ENCODE measurements around the gene CYSRT1. TPM values are rescaled to one million over a fixed set of nuclear protein-coding genes. Genes with fewer than 3 reads are reported as not detected.

The CYSRT1 gene
- total and polyA plus RNA-seq, 2 donors (not counting 1 experiment from before 2014, with no cell fraction given): 0.19 to 0.66 TPM

DNA sequence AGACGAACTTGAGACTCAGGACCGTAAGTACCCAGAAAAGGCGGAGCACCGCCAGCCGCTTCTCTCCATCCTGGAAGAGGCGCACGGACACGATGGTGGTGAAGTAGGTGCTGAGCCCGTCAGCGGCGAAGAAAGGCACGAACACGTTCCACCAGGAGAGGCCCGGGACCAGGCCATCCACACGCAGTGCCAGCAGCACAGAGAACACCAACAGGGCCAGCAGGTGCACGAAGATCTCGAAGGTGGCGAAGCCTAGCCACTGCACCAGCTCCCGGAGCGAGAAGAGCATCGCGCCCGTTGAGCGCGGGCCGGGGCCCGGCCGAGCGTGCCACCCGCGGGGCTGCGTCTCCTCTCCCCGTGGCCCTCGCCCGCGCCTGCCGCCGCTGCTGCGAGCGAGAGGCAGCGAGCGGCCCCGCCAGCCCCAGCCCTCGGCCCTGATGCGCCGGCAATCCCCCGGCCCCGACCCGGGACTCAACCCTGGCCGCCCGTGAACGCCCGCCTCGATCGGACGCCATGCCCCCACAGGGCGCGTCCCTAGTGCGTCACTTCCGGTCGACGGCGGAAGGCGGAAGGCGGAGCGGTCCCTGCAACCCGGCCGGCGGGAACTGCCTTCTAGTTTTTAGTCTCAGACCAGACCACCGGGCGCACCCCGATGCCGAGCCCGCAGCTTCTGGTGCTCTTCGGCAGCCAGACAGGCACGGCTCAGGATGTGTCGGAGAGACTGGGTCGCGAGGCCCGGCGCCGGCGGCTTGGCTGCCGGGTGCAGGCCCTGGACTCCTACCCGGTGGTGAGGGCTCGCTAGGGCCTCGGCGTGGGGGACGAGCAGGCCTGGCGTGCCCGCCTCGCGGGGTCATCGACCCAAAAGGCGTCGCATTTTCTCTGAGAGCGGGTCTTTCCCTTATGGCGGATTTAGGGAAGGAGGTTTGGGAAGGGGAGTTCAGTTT lies 19.6 kb upstream of the CYSRT1 start, which contains the start of the genes NDOR1 and TMEM203:
Gene NDOR1, plus strand, starts transcription at position 575 of the 944 bp plus-strand sequence. Its CDS starts 78 bp downstream, at position 653.
Gene TMEM203, minus strand, starts transcription at position 523 of the 944 bp plus-strand sequence. Its CDS starts 234 bp downstream, at position 289.
- H3K36me3 ChIP-seq (ENCODE audit: control insufficient read depth, insufficient read depth, low read length): no peaks in the 10 kb centered on the region
- peak; percentile 78 for DNase-seq (ENCODE audit: low read depth in 2 of 2)
- peak within 1 kb of the TSS; percentile 92 to 99 (median 97) for H3K4me3 ChIP-seq (replicated peaks in 1 of 4; ENCODE audit: control extremely low read depth in 1 of 4, insufficient read depth in 1 of 4, low read depth in 3 of 4, low read length in 4 of 4)
- H3K4me1 ChIP-seq (ENCODE audit: control insufficient read depth, extremely low read depth, insufficient read depth, low read length): peaks cover 20% of the 10 kb centered on the region
- peak within 1 kb of the TSS; percentile 71 for H2AFZ ChIP-seq (ENCODE audit: low read length)
- H4K20me1 ChIP-seq (ENCODE audit: control insufficient read depth, extremely low read depth, insufficient read depth, low read length): no peaks in the 10 kb centered on the region
- peak within 1 kb of the TSS; percentile 93 for H3K9ac ChIP-seq (ENCODE audit: insufficient read depth, low read length)
- TF ChIP-seq EZH2 (IDR thresholded peaks at IDR 0.05; ENCODE audit: low read length, missing control alignments): no peak
- TF ChIP-seq, protein P1, sequence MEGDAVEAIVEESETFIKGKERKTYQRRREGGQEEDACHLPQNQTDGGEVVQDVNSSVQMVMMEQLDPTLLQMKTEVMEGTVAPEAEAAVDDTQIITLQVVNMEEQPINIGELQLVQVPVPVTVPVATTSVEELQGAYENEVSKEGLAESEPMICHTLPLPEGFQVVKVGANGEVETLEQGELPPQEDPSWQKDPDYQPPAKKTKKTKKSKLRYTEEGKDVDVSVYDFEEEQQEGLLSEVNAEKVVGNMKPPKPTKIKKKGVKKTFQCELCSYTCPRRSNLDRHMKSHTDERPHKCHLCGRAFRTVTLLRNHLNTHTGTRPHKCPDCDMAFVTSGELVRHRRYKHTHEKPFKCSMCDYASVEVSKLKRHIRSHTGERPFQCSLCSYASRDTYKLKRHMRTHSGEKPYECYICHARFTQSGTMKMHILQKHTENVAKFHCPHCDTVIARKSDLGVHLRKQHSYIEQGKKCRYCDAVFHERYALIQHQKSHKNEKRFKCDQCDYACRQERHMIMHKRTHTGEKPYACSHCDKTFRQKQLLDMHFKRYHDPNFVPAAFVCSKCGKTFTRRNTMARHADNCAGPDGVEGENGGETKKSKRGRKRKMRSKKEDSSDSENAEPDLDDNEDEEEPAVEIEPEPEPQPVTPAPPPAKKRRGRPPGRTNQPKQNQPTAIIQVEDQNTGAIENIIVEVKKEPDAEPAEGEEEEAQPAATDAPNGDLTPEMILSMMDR (conservative IDR thresholded peaks at IDR 0.05 in 1 of 2, IDR thresholded peaks at IDR 0.05 in 1 of 2; ENCODE audit: low read depth in 1 of 2, low read length in 2 of 2): no peak
- H3K4me2 ChIP-seq (ENCODE audit: extremely low read depth, insufficient read depth, low read length): peak within 1 kb of the TSS; percentile 94
- no peaks in the 10 kb centered on the region for H3K9me3 ChIP-seq (ENCODE audit: control insufficient read depth, insufficient read depth, low read depth, low read length)
- H3K27me3 ChIP-seq (ENCODE audit: control insufficient read depth, insufficient read depth, low read length): no peaks in the 10 kb centered on the region
- peak within 1 kb of the TSS; percentile 82 for H3K27ac ChIP-seq (ENCODE audit: insufficient read depth, low read length)
- H3K79me2 ChIP-seq (ENCODE audit: control insufficient read depth, insufficient read depth, low read length): peaks cover 48% of the 10 kb centered on the region

DNA sequence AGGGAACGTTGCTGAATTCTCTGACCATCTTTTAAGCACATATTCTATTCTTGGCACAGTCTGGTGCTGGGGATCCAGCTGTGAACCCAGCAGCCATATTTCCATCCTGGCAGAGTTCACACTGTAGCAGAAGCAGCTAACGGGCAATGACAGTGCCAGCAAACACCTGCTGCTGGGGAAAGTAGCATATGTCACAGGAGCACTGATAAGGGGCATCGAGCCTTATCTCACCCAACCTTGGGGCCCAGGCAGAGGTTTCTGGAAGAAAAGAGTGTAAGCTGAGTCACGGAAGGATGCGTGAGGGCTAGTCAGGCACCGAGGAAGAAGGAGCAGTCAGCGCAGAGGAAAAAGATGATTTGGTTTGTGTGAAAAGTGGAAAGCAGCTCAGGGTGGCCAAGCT lies 18.4 kb upstream of the CYSRT1 start:
- Histone ChIP-seq H3K27me3 (ENCODE audit: control insufficient read depth, insufficient read depth, low read length) (no peaks in the 10 kb centered on the region), H3K4me2 (ENCODE audit: extremely low read depth, insufficient read depth, low read length) (peak overlapping the region; percentile 94), H3K4me3 (replicated peaks in 1 of 4; ENCODE audit: control extremely low read depth in 1 of 4, insufficient read depth in 1 of 4, low read depth in 3 of 4, low read length in 4 of 4) (peak overlapping the region; percentile 92 to 99 (median 97)), H2AFZ (ENCODE audit: low read length) (no peak overlapping the region), H3K9ac (ENCODE audit: insufficient read depth, low read length) (peak overlapping the region; percentile 93), H3K27ac (ENCODE audit: insufficient read depth, low read length) (no peak overlapping the region), H3K79me2 (ENCODE audit: control insufficient read depth, insufficient read depth, low read length) (peaks cover 46% of the 10 kb centered on the region), H3K9me3 (ENCODE audit: control insufficient read depth, insufficient read depth, low read depth, low read length) (no peaks in the 10 kb centered on the region), H4K20me1 (ENCODE audit: control insufficient read depth, extremely low read depth, insufficient read depth, low read length) (no peaks in the 10 kb centered on the region), H3K4me1 (ENCODE audit: control insufficient read depth, extremely low read depth, insufficient read depth, low read length) (peaks cover 14% of the 10 kb centered on the region), H3K36me3 (ENCODE audit: control insufficient read depth, insufficient read depth, low read length) (no peaks in the 10 kb centered on the region)
- DNase-seq (ENCODE audit: low read depth in 2 of 2): no peak
- no peak for TF ChIP-seq EZH2 (IDR thresholded peaks at IDR 0.05; ENCODE audit: low read length, missing control alignments)
- TF ChIP-seq, protein P1 (conservative IDR thresholded peaks at IDR 0.05 in 1 of 2, IDR thresholded peaks at IDR 0.05 in 1 of 2; ENCODE audit: low read depth in 1 of 2, low read length in 2 of 2): no peak

DNA sequence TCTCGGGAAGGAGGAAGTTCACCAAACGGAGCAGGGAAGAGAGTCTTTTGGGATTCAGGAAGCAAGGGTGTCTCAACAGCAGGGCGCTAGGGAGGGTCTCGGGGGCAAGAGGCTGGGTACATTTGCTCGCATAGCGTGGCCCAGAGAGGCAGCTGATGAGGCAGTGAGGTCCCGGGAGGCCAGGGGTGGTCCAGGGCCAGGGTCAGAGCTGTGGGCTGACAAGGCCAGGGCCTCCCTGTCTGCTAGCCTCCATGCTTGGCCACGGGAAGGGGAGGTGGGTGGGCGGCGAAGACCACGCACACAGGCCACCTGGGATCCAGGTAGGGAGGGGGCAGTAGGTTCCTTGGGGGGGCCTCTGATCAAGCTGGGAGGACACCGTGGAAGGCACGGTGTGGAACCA lies 13.4 kb upstream of the CYSRT1 start:
- Histone ChIP-seq H3K9ac (ENCODE audit: insufficient read depth, low read length) (no peak overlapping the region), H3K79me2 (ENCODE audit: control insufficient read depth, insufficient read depth, low read length) (peaks cover 11% of the 10 kb centered on the region), H3K4me3 (replicated peaks in 1 of 4; ENCODE audit: control extremely low read depth in 1 of 4, insufficient read depth in 1 of 4, low read depth in 3 of 4, low read length in 4 of 4) (no peak overlapping the region), H3K36me3 (ENCODE audit: control insufficient read depth, insufficient read depth, low read length) (peaks cover 14% of the 10 kb centered on the region), H2AFZ (ENCODE audit: low read length) (no peak overlapping the region), H3K4me1 (ENCODE audit: control insufficient read depth, extremely low read depth, insufficient read depth, low read length) (peaks cover under 1% of the 10 kb centered on the region), H3K27ac (ENCODE audit: insufficient read depth, low read length) (no peak overlapping the region), H3K4me2 (ENCODE audit: extremely low read depth, insufficient read depth, low read length) (no peak overlapping the region), H3K27me3 (ENCODE audit: control insufficient read depth, insufficient read depth, low read length) (no peaks in the 10 kb centered on the region), H4K20me1 (ENCODE audit: control insufficient read depth, extremely low read depth, insufficient read depth, low read length) (no peaks in the 10 kb centered on the region), H3K9me3 (ENCODE audit: control insufficient read depth, insufficient read depth, low read depth, low read length) (no peaks in the 10 kb centered on the region)
- DNase-seq (ENCODE audit: low read depth in 2 of 2): no peak
- TF ChIP-seq, protein P1 (conservative IDR thresholded peaks at IDR 0.05 in 1 of 2, IDR thresholded peaks at IDR 0.05 in 1 of 2; ENCODE audit: low read depth in 1 of 2, low read length in 2 of 2): no peak
- no peak for TF ChIP-seq EZH2 (IDR thresholded peaks at IDR 0.05; ENCODE audit: low read length, missing control alignments)

Measured in fibroblast of lung (primary cell).